Cardiac fibroblast (primary cell): ENCODE data around the gene CTNNBIP1.

Source experiments
- DNase-seq, 2 donors: peaks; one replicate each; pipeline versions ENCODE4 v3.0.0 to v3.0.0-alpha.2; 2010; ENCODE audit warnings: low read depth in 2 of 2
- H3K4me3 ChIP-seq, 2 donors: replicated peaks in 1 of 2; 1 replicate in 1 of 2; 2 replicates in 1 of 2; pipeline ENCODE4 v1.5.1; 2011; ENCODE audit warnings: low read depth in 2 of 2, low read length in 2 of 2, mild to moderate bottlenecking in 2 of 2, moderate library complexity in 1 of 2
- CTCF ChIP-seq: IDR thresholded peaks from one replicate; pipeline ENCODE4 v1.5.1; 2011; ENCODE audit warnings: low read depth, mild to moderate bottlenecking, low read length, inconsistent platforms

The CTNNBIP1 gene

DNA sequence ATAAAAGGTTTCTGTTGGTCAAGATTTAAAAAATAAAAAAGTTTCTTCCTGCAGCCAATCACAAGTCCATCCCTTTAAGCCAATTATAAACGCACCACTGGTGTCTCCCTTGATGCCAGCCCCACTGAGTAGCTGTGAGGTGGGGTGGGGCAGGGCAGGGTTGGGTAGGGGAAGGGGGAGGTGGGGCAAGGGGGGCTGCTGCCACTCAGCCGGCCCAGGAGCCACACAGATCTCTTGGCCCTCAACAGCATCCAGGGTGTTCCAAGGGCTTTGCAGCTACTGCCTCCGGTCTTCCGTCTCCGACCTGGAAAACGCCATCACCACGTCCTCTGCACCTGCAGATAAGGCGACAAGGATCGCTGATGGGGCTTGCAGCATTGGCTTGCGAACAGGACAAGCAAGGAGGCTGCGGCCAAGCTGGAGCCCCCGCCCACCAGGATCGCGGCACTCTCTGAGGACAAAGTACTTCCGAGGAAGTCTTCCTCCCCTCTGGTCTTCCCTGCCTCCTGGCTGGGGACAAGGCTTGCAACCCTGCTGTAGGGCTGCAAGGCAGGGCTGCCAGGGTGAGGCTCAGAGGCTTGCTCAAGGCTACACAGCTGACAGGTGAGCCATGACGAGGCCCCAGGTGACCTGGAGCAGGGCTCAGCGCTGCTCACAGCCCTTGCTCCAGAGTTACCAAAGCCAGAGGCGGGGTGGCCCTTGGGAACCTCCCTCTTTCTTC lies 59.5 kb downstream of the CTNNBIP1 start:
- no peak for TF ChIP-seq CTCF
- H3K4me3 ChIP-seq = no peak overlapping the region
- DNase-seq = no peak

GRCh38 chr1:9849691-9850441 lies 60.2 kb downstream of the CTNNBIP1 start:
- no peak overlapping the region for H3K4me3 ChIP-seq
- no peak for TF ChIP-seq CTCF
- DNase-seq = no peak

DNA sequence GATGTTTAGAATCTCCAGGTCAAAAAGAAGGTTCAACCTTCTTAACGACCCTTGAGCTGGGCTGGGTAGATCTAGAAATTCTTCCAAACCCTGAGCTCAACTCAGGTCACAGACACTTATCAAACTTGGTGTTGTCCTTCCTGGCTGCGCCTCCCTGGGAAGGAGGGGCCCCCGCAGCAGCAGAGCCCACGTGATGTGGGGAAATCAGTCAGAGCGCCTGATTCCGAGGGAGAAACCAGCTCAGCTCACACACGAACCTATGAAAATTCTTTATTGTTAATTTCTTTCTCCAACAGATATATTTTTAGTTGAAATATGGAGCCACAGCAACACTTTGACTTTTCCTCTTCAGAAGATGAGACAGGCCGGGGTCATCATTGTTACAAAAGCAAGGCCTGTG lies 62.0 kb downstream of the CTNNBIP1 start:
- no peak overlapping the region for H3K4me3 ChIP-seq
- no peak for TF ChIP-seq CTCF
- no peak for DNase-seq

DNA sequence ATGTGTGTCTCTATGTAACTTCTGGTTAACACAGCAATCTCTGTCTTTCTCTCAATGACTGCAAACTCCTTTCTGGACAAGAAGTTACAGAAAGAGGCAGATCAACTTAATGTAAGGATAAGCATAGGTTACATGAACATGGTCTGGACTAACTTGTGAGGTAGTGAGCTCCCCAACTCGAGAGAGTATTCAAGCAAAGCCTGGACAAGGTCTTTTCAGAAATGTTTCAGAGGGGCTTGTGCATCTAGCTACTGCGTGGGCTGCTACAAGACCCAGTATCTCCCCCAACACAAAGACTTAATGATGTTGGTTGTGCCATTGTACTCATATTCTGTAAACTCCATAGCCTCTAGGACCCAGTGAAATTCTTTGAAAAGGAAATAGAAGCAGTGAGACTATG lies 62.8 kb downstream of the CTNNBIP1 start:
- DNase-seq = no peak
- no peak for TF ChIP-seq CTCF
- no peak overlapping the region for H3K4me3 ChIP-seq

- no peak for TF ChIP-seq CTCF
- no peak overlapping the region for H3K4me3 ChIP-seq
- no peak for DNase-seq
These were observed 63.4 kb downstream of the CTNNBIP1 start for GRCh38 chr1:9846611-9847171.

DNA sequence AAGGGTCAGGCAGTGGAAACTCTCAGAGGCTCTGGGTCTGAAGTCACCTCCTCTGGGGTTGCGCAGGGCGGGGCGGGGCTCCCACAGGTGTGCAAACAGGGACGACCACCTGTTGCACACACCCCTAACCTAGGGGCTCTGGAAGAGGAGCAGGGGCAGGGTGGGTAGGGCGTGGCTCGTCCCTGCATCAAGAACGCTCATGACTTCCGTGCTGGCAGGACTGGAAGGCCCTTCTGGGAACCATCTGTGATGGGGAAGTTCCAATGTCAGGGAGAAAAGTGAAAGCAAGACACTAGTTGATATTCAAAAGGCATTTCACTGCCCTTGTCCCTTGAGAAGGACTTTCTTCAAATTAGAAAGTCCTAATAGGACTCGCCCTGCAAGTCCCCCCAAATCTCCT lies 64.2 kb downstream of the CTNNBIP1 start:
- no peak overlapping the region for H3K4me3 ChIP-seq
- no peak for DNase-seq
- TF ChIP-seq CTCF = no peak
